Liver (tissue), 3 donors: ENCODE data around the gene SLC25A21.

ENCODE experiments used
- CTCF ChIP-seq: fragments of 150-350 bp; IDR thresholded peaks from 2 replicates; pipeline ENCODE4 v1.5.1; 2017; ENCODE audit warnings: improper control_type of control experiment, low read depth, low read length; ENCODE audit not compliant: missing input control
- SP1 ChIP-seq: IDR thresholded peaks from 2 replicates; pipeline ENCODE4 v1.6.1; 2018; ENCODE audit warnings: antibody characterized with exemption, mild to moderate bottlenecking
- donor health status: healthy.
- donor health status: healthy.

GRCh38 chr14:37195327-37195726 is 22.9 kb upstream of the SLC25A21 start:
- no peak for TF ChIP-seq CTCF
- TF ChIP-seq SP1 = no peak
